Astrocyte (in vitro differentiated cells and primary cell): ENCODE results near the gene AASS. TPM values are rescaled to one million over a fixed set of nuclear protein-coding genes. Genes with fewer than 3 reads are reported as not detected.

Experiments
- DNase-seq: peaks from one replicate; pipeline ENCODE4 v3.0.0-alpha.2; 2010; ENCODE audit warnings: low read depth
- FAIRE-seq: peaks from 2 replicates; lab custom pipeline; 2011; peaks lifted over from hg19 to GRCh38; lab: Jason Lieb, UNC
- H2AFZ ChIP-seq: 2 replicates; pipeline ENCODE4 v1.6.0; 2012; ENCODE audit warnings: low read depth, low read length, inconsistent platforms
- H3K27ac ChIP-seq: 2 replicates; pipeline ENCODE4 v1.5.1; 2011; ENCODE audit warnings: low read depth, low read length, inconsistent platforms
- H3K27me3 ChIP-seq: 2 replicates; pipeline ENCODE4 v1.6.0; 2011; ENCODE audit warnings: low read length, inconsistent platforms; ENCODE audit not compliant: insufficient read depth
- H3K36me3 ChIP-seq: 2 replicates; pipeline ENCODE4 v1.5.1; 2011; ENCODE audit warnings: low read length, inconsistent platforms; ENCODE audit not compliant: insufficient read depth
- H3K4me1 ChIP-seq: 2 replicates; pipeline ENCODE4 v1.5.1; 2011; ENCODE audit warnings: low read length, inconsistent platforms; ENCODE audit not compliant: insufficient read depth
- H3K4me2 ChIP-seq: 2 replicates; pipeline ENCODE4 v1.6.0; 2012; ENCODE audit warnings: low read length, inconsistent platforms
- H3K4me3 ChIP-seq: 2 replicates; pipeline ENCODE4 v1.5.1; 2011; ENCODE audit warnings: low read depth, mild to moderate bottlenecking, low read length, inconsistent platforms; ENCODE audit not compliant: insufficient read depth
- H3K79me2 ChIP-seq: 2 replicates; pipeline ENCODE4 v1.6.0; 2012; ENCODE audit warnings: mild to moderate bottlenecking, low read length, inconsistent platforms; ENCODE audit not compliant: insufficient read depth
- H3K9ac ChIP-seq: 2 replicates; pipeline ENCODE4 v1.6.0; 2012; ENCODE audit warnings: mild to moderate bottlenecking, low read length, inconsistent platforms
- H3K9me3 ChIP-seq: 2 replicates; pipeline ENCODE4 v1.5.1; 2012; ENCODE audit warnings: low read depth, mild to moderate bottlenecking, low read length, inconsistent platforms; ENCODE audit not compliant: insufficient read depth
- H4K20me1 ChIP-seq: 2 replicates; pipeline ENCODE4 v1.6.0; 2012; ENCODE audit warnings: low read length, inconsistent platforms; ENCODE audit not compliant: insufficient read depth
- H3K27ac Mint-ChIP-seq: one replicate; pipeline ENCODE4 v1.8.0; 2021; ENCODE audit warnings: mild to moderate bottlenecking, mixed read lengths; ENCODE audit not compliant: unreplicated experiment
- H3K27me3 Mint-ChIP-seq: one replicate; pipeline ENCODE4 v1.8.0; 2021; ENCODE audit warnings: low read depth, mixed read lengths; ENCODE audit not compliant: unreplicated experiment
- H3K36me3 Mint-ChIP-seq: one replicate; pipeline ENCODE4 v1.8.0; 2021; ENCODE audit warnings: low read depth, mixed read lengths; ENCODE audit not compliant: unreplicated experiment
- H3K4me1 Mint-ChIP-seq: one replicate; pipeline ENCODE4 v1.8.0; 2021; ENCODE audit warnings: low read depth, mixed read lengths; ENCODE audit not compliant: unreplicated experiment
- H3K4me3 Mint-ChIP-seq: one replicate; pipeline ENCODE4 v1.8.0; 2021; ENCODE audit warnings: mild to moderate bottlenecking, moderate library complexity, mixed read lengths; ENCODE audit not compliant: unreplicated experiment
- H3K9me3 Mint-ChIP-seq: one replicate; pipeline ENCODE4 v1.8.0; 2021; ENCODE audit warnings: mild to moderate bottlenecking, mixed read lengths; ENCODE audit not compliant: unreplicated experiment
- EZH2 ChIP-seq: IDR thresholded peaks from 2 replicates; pipeline ENCODE4 v1.6.1; 2012; ENCODE audit warnings: mild to moderate bottlenecking, low read length, inconsistent platforms; ENCODE audit not compliant: insufficient read depth
- total RNA-seq: library from RNA; stranded (reverse); gene quantifications from 2 replicates; pipeline ENCODE4 v1.2.1, GENCODE V29; 2021
- TF ChIP-seq, protein P1 (sequence below): IDR thresholded peaks from 2 replicates; pipeline ENCODE4 v1.5.1; 2011; ENCODE audit warnings: low read depth, mild to moderate bottlenecking, inconsistent platforms, low read length, moderate library complexity; ENCODE audit not compliant: insufficient read depth

The AASS gene
- total RNA-seq, 1 donor from 2014 or later, result 15.6 TPM

DNA sequence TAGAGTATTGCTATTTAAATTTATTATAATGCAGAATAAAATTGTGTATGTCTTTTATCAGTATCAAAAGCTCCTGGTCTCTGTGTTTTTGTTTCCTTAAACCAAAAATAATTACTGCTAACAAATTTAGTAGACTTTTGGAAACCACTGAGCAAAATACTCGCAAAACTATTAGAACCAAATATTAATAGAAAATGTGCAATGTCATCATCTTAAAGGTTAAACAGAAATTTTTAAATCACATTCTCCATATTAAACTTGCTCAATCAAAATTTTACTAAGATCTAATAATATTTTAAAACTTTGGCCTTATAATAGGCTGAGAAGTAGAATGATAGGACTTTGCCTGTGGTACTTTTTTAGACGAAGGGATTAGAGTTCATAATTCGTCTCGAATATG lies 48.4 kb downstream of the AASS start:
- Histone ChIP-seq H3K27ac (no peak overlapping the region), H2AFZ (no peak overlapping the region), H3K9me3 (no peaks in the 10 kb centered on the region), H3K4me1 (no peaks in the 10 kb centered on the region), H3K9ac (no peak overlapping the region), H3K4me3 (no peak overlapping the region), H4K20me1 (peaks cover 3% of the 10 kb centered on the region), H3K27me3 (no peaks in the 10 kb centered on the region), H3K4me2 (no peak overlapping the region), H3K36me3 (peaks cover 3% of the 10 kb centered on the region), H3K79me2 (no peaks in the 10 kb centered on the region)
- Mint-ChIP-seq H3K4me1 (no peaks in the 10 kb centered on the region), H3K27me3 (no peaks in the 10 kb centered on the region), H3K27ac (no peak overlapping the region), H3K36me3 (no peaks in the 10 kb centered on the region), H3K9me3 (no peaks in the 10 kb centered on the region), H3K4me3 (no peak overlapping the region)
- DNase-seq (no peak), FAIRE-seq (no peak)
- no peak for TF ChIP-seq EZH2
- TF ChIP-seq, protein P1, sequence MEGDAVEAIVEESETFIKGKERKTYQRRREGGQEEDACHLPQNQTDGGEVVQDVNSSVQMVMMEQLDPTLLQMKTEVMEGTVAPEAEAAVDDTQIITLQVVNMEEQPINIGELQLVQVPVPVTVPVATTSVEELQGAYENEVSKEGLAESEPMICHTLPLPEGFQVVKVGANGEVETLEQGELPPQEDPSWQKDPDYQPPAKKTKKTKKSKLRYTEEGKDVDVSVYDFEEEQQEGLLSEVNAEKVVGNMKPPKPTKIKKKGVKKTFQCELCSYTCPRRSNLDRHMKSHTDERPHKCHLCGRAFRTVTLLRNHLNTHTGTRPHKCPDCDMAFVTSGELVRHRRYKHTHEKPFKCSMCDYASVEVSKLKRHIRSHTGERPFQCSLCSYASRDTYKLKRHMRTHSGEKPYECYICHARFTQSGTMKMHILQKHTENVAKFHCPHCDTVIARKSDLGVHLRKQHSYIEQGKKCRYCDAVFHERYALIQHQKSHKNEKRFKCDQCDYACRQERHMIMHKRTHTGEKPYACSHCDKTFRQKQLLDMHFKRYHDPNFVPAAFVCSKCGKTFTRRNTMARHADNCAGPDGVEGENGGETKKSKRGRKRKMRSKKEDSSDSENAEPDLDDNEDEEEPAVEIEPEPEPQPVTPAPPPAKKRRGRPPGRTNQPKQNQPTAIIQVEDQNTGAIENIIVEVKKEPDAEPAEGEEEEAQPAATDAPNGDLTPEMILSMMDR, result no peak

DNA sequence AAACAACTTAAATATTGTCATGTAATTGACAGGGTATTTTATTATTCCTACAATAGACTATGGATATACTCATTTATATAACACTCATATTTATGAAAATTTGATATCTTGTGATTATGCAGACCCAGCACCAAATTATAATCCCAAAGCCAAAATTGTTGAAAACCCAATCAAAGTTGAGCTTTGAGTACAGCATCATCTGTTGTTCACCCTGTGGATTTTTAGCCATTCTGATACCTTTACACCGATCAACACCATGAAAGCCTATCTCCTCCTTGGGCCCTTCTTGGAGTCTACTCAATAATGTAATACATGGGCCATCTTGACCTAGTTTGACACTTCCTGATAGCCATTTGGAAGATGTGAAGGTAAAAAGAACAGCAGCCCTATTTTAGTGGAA lies 49.5 kb downstream of the AASS start:
- H2AFZ ChIP-seq, result no peak overlapping the region
- no peak overlapping the region for H3K4me3 ChIP-seq
- no peaks in the 10 kb centered on the region for H3K27me3 ChIP-seq
- H3K27ac Mint-ChIP-seq, result no peak overlapping the region
- no peaks in the 10 kb centered on the region for H3K9me3 ChIP-seq
- FAIRE-seq, result no peak
- no peaks in the 10 kb centered on the region for H3K9me3 Mint-ChIP-seq
- no peak overlapping the region for H3K27ac ChIP-seq
- H3K9ac ChIP-seq, result no peak overlapping the region
- no peaks in the 10 kb centered on the region for H3K79me2 ChIP-seq
- H4K20me1 ChIP-seq, result peaks cover 3% of the 10 kb centered on the region
- H3K4me2 ChIP-seq, result no peak overlapping the region
- H3K36me3 Mint-ChIP-seq, result no peaks in the 10 kb centered on the region
- H3K4me3 Mint-ChIP-seq, result no peak overlapping the region
- no peaks in the 10 kb centered on the region for H3K4me1 ChIP-seq
- no peaks in the 10 kb centered on the region for H3K4me1 Mint-ChIP-seq
- TF ChIP-seq, protein P1, result no peak
- TF ChIP-seq EZH2, result no peak
- peaks cover 3% of the 10 kb centered on the region for H3K36me3 ChIP-seq
- DNase-seq, result no peak
- no peaks in the 10 kb centered on the region for H3K27me3 Mint-ChIP-seq

- Mint-ChIP-seq H3K9me3 (no peaks in the 10 kb centered on the region), H3K4me3 (no peak overlapping the region), H3K36me3 (peaks cover 4% of the 10 kb centered on the region), H3K4me1 (no peaks in the 10 kb centered on the region), H3K27ac (no peak overlapping the region), H3K27me3 (no peaks in the 10 kb centered on the region)
- no peak overlapping the region for H2AFZ ChIP-seq
- no peaks in the 10 kb centered on the region for H3K9me3 ChIP-seq
- peaks cover 3% of the 10 kb centered on the region for H4K20me1 ChIP-seq
- no peak overlapping the region for H3K27ac ChIP-seq
- peaks cover 3% of the 10 kb centered on the region for H3K36me3 ChIP-seq
- H3K79me2 ChIP-seq, result no peaks in the 10 kb centered on the region
- no peak for TF ChIP-seq EZH2
- TF ChIP-seq, protein P1, result peak; percentile 99
- no peak overlapping the region for H3K4me3 ChIP-seq
- no peak overlapping the region for H3K4me2 ChIP-seq
- DNase-seq (peak; percentile 60), FAIRE-seq (peak; percentile 75)
- H3K9ac ChIP-seq, result no peak overlapping the region
- H3K27me3 ChIP-seq, result no peaks in the 10 kb centered on the region
- no peaks in the 10 kb centered on the region for H3K4me1 ChIP-seq
Measured at GRCh38 chr7:122092964-122093797, 50.9 kb downstream of the AASS start.
